HG03520 (cell line): ENCODE results near the gene GRID1.

Source experiments
- ATAC-seq: cut with Tn5 transposase; IDR thresholded peaks from one replicate; pipeline ENCODE4 v1.9.1; 2021; ENCODE audit warnings: mild to moderate bottlenecking, moderate library complexity; ENCODE audit not compliant: unreplicated experiment

GRID1 gene

DNA sequence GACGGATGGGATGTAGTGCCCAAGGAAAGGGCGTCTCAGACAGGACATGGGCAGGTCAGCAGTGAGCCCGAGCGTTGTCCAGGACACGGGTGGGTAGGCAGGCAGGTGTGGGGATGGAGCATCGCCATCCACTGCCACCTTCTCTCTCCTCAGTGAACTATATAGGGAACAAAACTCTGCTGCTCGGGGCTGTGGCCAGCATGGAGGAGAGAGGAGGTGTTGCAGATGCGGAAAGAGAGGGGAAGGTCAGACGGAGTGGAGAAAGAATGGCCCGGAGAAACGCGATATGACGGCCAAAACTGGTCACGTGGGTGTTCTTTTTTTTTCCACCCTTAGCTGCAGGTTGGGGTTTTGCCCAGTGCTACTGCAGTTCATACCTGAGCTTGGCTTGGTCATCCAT, 71.2 kb downstream of the GRID1 start:
- ATAC-seq = no peak

- no peak for ATAC-seq
These were observed 72.0 kb downstream of the GRID1 start for GRCh38 chr10:86294346-86295265.

- ATAC-seq = no peak
These were observed 73.2 kb downstream of the GRID1 start for GRCh38 chr10:86293396-86293791.

GRCh38 chr10:86292462-86293395, 73.9 kb downstream of the GRID1 start:
- no peak for ATAC-seq

- ATAC-seq = no peak
These were observed 74.8 kb downstream of the GRID1 start for GRCh38 chr10:86291616-86292340.

GRCh38 chr10:86290933-86291615, 75.5 kb downstream of the GRID1 start:
- ATAC-seq = no peak

DNA sequence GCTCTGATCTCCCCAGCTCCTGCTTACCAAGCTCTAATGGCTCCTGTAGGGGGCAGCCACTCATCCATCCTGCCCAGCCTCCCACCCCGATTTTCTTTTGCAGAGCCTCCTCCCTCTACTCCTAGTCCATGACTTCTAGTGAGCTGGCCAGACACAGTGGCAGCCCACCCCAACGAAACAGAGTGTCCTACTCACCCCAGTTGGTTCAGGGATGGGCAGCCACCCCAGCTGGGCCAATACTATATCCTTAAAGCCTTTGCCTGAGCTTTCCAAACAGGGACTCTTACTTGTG, 77.1 kb downstream of the GRID1 start:
- ATAC-seq = no peak

GRCh38 chr10:86288695-86289576, 77.7 kb downstream of the GRID1 start:
- no peak for ATAC-seq

DNA sequence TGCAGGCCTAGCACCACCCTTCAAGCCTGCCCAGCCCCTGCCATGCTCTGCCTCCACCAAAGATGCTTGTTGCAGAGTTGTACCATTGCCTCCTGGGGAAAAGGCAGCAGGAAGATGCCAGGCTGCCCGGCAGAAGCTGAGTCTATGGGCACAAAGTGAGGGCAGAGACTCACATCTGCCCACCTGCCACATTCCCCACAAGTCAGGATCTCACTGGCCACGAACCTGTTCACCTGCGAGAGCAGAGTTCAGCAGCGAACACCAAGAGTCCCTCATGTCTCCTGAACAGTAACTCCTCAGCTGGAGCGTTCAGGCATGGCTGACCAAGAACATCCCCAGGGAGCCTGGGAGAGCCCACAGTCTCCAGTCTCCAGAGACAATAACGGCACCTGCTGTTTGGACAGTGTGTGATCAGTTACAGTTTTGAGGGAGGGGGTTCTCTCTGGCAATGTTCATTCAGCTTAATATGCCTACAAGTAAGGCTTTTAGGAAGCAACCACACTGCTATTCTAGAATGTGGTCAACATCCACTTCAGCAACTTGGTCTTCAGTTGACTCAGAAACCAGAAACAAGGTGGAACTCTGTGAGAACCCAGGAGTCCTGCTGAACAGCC, 78.5 kb downstream of the GRID1 start:
- ATAC-seq = no peak

DNA sequence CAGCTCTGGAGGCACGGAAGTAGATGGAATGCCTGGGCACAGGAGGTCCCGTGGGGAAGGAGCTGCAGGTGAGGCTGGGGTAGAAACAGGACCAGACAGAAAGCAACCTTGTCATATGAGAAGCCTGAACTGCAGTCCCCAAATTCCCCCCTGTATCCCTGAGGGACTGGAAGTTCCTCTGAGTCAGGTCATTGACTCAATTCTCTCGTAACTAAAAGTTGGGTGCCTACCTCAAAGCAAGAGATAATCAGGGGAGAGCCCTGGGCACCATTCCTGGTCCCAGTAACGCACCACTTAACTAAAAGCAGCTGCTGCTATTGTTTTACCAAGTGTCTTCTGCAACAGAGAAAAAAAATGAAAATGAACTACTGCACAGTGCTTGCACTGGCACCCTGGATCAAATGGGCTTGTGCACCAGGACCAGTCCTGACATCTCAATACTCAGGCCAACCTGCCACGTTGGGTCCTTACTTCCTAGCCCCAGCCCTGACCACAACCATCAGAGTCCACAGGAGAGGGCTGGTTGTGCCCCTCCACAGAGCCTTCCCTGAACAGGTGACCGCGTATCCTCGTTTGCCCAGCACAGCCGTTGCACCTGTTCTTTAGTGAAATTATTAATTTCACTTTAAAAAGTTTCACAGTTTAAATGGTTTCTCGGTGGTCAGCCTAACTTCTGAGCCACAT, 79.3 kb downstream of the GRID1 start:
- ATAC-seq = no peak

- no peak for ATAC-seq
These were observed 80.1 kb downstream of the GRID1 start for GRCh38 chr10:86286236-86287109.

GRCh38 chr10:86285136-86285790, 81.3 kb downstream of the GRID1 start:
- ATAC-seq = no peak

DNA sequence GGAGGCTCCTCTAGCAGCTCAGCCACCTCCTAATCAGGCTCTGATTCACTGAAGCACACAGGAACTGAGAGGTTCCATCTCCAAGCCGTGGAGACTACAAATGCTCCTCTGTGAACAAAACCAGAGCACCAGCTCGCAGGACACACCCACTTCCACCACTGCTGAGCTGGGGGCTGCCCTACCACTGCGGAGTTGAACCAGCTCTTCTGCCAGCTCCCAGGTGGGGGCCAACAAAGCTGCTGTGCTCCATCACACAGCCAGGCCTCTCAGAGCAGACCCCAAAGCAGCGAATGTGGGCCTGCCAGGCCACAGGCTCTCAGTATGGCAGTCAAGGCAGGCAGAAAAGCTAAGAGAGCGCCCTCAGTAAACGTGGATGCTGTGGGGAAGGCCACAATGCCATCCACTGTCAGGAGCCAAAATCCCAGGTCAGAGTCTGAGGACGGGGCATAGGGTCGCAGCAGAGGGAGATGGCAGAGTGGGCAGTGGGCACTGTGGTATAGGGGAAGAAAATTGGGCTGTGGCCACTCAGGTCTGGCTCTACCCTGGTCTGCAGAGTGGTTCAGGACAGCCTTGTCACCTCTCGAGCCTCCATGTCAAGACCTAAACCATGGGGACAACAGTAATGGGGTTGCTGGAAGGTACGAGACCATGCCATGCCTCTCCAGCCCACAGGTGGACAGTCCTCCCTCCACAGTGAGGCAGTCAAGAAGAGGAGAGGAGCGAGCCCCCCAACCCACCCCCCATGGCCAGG, 82.1 kb downstream of the GRID1 start:
- no peak for ATAC-seq

DNA sequence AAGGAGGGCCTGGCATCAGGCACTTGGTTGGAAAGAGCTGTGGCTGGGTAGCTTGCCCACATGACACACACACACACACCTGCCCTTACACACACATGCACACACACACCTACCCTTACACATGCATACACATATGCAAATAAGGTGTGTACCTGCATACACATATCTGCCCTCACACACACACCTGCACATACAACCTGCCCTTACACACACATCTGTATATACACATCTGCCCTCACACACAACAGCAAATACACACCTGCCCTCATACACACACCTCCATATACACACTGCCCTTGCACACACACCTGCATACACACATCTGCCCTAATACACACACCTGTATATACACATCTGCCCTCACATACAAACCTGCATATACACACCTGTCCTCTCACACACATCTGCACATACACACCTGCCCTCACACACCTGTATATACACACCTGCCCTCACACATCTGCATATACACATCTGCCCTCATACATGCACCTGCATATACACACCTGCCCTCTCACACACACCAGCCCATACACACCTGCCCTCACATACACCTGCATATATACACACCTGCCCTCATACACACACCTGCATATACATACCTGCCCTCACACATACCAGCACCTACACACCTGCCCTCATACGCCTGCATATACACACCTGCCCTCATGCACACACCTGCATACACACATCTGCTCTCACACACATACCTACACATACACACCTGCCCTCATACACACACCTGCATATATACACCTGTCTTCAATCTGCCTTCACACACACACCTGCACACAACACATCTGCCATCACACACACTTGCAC, 82.9 kb downstream of the GRID1 start:
- no peak for ATAC-seq

DNA sequence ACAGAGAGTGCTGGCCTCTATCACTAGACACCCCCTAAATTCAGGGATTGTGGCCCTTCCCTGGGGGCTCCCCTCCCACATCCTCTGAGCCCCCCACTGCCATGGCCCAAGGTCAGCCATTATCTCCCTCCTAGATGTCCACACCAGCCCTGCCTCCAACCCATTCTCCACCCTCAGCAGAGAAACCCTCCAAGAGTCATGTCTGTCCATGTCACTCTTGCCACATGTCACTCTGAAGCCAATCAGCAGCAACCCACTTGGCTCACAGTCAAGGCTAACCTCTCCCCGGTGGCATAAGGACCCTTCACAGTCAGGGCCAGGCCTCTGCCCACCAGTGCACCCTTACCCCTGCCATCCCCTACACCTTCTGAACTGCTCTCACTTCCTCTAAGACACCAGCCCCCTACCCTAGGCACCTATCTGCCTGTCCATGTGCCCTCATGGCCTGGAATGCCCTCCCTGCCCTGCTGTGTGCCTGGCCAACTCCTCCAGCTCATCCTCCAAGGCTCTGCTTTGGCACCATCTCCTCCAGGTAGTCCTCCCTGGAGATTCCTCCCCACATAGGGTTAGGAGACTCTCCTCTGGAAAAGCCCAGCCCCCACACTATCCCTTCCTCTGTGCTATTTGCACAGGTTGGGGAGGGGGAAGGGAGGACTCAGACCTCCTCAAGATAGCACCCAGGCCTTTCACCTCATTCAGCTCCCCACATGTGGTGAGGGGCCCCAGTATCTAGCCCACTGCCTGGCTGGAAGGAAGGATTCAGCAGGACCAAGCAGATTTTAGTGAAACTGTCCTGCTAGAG, 83.7 kb downstream of the GRID1 start:
- ATAC-seq = no peak
